ENCODE measurements around the gene HSPA5. TPM values are rescaled to one million over a fixed set of nuclear protein-coding genes. Genes with fewer than 3 reads are reported as not detected.
"Not testable (repeated sequence)": the region's sequence is repeated elsewhere in the genome, so short reads cannot be mapped to it uniquely, and the experiment has no call there.

HSPA5 gene
- polyA plus RNA-seq, 1 donor (not counting 4 experiments of a cell fraction or from before 2014, with no cell fraction given), result 274 TPM

GRCh38 chr9:125235804-125236519, 5.2 kb downstream of the HSPA5 start:
- Histone ChIP-seq H3K9me1 (ENCODE audit: control insufficient read depth, extremely low read depth, insufficient read depth, low read length) (no peaks in the 10 kb centered on the region), H3K9ac (ENCODE audit: control insufficient read depth, extremely low read depth, insufficient read depth, low read length) (peak overlapping the region; percentile 26)

GRCh38 chr9:125234099-125234498, 7.0 kb downstream of the HSPA5 start:
- H3K4me1 ChIP-seq (ENCODE audit: control insufficient read depth, extremely low read depth, insufficient read depth, low read length), result peaks cover 25% of the 10 kb centered on the region
- peaks cover 34% of the 10 kb centered on the region for H3K79me2 ChIP-seq (ENCODE audit: control insufficient read depth, insufficient read depth, low read length)
- peak; percentile 4 for DNase-seq (ENCODE audit: low read depth, low spot score)
- dilution Hi-C loops (cut with MboI; ENCODE audit: extremely low pct_ligation_motif_present, low sequenced_read_pairs); H3K27ac ChIP-seq (ENCODE audit: control insufficient read depth, insufficient read depth, low read length); H3K9me1 ChIP-seq (ENCODE audit: control insufficient read depth, extremely low read depth, insufficient read depth, low read length); FAIRE-seq; H3K9me3 ChIP-seq (ENCODE audit: control insufficient read depth, low read depth, low read length); H2AFZ ChIP-seq (ENCODE audit: control insufficient read depth, low read length); H3K4me2 ChIP-seq (ENCODE audit: control insufficient read depth, extremely low read depth, insufficient read depth, low read depth, low read length); H3K27me3 ChIP-seq (ENCODE audit: control insufficient read depth, extremely low read depth, insufficient read depth, low read length); H3K9ac ChIP-seq (ENCODE audit: control insufficient read depth, extremely low read depth, insufficient read depth, low read length); H3K4me3 ChIP-seq (ENCODE audit: control insufficient read depth in 2 of 3, extremely low read depth in 1 of 3, insufficient read depth in 2 of 3, low read depth in 1 of 3, low read length in 3 of 3): not testable (repeated sequence)
- peaks cover 20 to 25% of the 10 kb centered on the region in 2 experiments for H3K36me3 ChIP-seq (ENCODE audit: control insufficient read depth in 2 of 2, extremely low read depth in 1 of 2, insufficient read depth in 2 of 2, low read length in 2 of 2)
- peaks cover 25% of the 10 kb centered on the region for H4K20me1 ChIP-seq (ENCODE audit: control insufficient read depth, extremely low read depth, insufficient read depth, low read length)

More at GRCh38 chr9:125235804-125236519, 5.2 kb downstream of the HSPA5 start:
- peaks cover 52% of the 10 kb centered on the region for H3K79me2 ChIP-seq (ENCODE audit: control insufficient read depth, insufficient read depth, low read length)
- H4K20me1 ChIP-seq (ENCODE audit: control insufficient read depth, extremely low read depth, insufficient read depth, low read length), result peaks cover 43% of the 10 kb centered on the region
- no peak overlapping the region for H3K27ac ChIP-seq (ENCODE audit: control insufficient read depth, insufficient read depth, low read length)
- dilution Hi-C loops (cut with MboI; ENCODE audit: extremely low pct_ligation_motif_present, low sequenced_read_pairs), result no loop called here
- H3K36me3 ChIP-seq (ENCODE audit: control insufficient read depth in 2 of 2, extremely low read depth in 1 of 2, insufficient read depth in 2 of 2, low read length in 2 of 2), result peaks cover 23 to 40% of the 10 kb centered on the region in 2 experiments
- H3K27me3 ChIP-seq (ENCODE audit: control insufficient read depth, extremely low read depth, insufficient read depth, low read length), result no peaks in the 10 kb centered on the region
- peaks cover 25% of the 10 kb centered on the region for H3K4me1 ChIP-seq (ENCODE audit: control insufficient read depth, extremely low read depth, insufficient read depth, low read length)
- no peaks in the 10 kb centered on the region for H3K9me3 ChIP-seq (ENCODE audit: control insufficient read depth, low read depth, low read length)
- no peak overlapping the region for H3K4me3 ChIP-seq (ENCODE audit: control insufficient read depth in 2 of 3, extremely low read depth in 1 of 3, insufficient read depth in 2 of 3, low read depth in 1 of 3, low read length in 3 of 3)
- no peak overlapping the region for H2AFZ ChIP-seq (ENCODE audit: control insufficient read depth, low read length)
- TF ChIP-seq CTCF (optimal IDR thresholded peaks at IDR 0.05 in 1 of 3, IDR thresholded peaks at IDR 0.05 in 1 of 3, conservative IDR thresholded peaks at IDR 0.05 in 1 of 3; ENCODE audit: extremely low read depth in 1 of 3, insufficient read depth in 2 of 3, low read length in 3 of 3) (no peak), EZH2 (IDR thresholded peaks at IDR 0.05; ENCODE audit: low read length) (no peak)
- peak overlapping the region; percentile 84 for H3K4me2 ChIP-seq (ENCODE audit: control insufficient read depth, extremely low read depth, insufficient read depth, low read depth, low read length)
- DNase-seq (ENCODE audit: low read depth, low spot score) (peak; percentile 32), FAIRE-seq (no peak)
